Suppressor macrophage treated with lipopolysaccharide for 1 hour (primary cell): ENCODE data around the gene PAPPA.

ENCODE experiments used
- DNase-seq, 3 donors: peaks; one replicate each; pipeline ENCODE4 v3.0.0-alpha.2; 2020 to 2022

PAPPA gene

DNA sequence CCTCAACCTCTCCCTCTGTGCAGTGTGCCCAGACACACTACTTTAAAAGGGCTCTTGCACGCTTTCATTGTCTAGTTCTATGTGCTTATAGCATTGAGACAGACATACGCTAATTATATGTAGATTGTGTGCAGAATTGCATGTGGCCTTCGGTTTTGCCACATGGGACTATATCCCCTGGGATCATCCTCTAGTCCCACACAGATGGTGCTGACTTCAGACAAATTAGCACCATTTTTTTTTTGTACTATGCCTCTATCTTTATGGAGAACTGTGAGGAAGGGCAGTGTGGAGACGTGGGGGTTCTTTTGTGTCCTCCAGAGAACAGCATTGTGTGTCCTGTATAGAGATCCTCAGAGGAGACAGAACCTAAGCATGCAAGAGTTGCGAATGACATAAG lies 29.3 kb downstream of the PAPPA start:
- no peak for DNase-seq

DNA sequence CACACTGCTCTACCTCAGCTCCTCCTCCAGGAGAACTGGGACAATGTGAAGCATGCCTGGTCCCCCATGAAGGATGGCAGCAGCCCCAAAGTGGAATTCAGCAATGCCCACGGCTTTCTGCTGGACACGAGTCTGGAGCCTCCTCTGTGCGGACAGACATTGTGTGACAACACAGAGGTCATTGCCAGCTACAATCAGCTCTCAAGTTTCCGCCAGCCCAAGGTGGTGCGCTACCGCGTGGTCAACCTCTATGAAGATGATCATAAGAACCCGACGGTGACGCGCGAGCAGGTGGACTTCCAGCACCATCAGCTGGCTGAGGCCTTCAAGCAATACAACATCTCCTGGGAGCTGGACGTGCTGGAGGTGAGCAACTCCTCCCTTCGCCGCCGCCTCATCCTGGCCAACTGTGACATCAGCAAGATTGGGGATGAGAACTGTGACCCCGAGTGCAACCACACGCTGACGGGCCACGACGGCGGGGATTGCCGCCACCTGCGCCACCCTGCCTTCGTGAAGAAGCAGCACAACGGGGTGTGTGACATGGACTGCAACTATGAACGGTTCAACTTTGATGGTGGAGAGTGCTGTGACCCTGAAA lies 34.1 kb downstream of the PAPPA start:
- no peak for DNase-seq

DNA sequence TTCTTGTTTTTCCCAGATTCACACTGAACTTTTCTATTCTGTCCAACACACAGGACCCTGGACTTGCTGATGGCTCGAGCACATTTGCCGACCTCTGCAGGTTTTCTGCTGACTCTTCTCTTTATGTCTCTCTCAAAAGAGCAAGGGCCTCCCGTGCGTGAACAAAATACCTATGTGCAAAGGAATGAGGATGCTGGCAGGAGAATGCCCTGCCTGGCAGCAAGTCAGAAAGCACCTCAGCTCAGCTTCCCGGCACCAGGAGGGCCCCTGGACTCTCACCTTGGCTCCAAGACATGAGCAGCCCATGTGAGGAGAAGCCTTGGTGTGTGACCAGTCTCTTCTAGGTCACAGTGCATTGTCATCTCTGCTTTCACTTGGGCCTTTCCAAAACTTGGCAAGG lies 36.1 kb downstream of the PAPPA start:
- no peak for DNase-seq

DNA sequence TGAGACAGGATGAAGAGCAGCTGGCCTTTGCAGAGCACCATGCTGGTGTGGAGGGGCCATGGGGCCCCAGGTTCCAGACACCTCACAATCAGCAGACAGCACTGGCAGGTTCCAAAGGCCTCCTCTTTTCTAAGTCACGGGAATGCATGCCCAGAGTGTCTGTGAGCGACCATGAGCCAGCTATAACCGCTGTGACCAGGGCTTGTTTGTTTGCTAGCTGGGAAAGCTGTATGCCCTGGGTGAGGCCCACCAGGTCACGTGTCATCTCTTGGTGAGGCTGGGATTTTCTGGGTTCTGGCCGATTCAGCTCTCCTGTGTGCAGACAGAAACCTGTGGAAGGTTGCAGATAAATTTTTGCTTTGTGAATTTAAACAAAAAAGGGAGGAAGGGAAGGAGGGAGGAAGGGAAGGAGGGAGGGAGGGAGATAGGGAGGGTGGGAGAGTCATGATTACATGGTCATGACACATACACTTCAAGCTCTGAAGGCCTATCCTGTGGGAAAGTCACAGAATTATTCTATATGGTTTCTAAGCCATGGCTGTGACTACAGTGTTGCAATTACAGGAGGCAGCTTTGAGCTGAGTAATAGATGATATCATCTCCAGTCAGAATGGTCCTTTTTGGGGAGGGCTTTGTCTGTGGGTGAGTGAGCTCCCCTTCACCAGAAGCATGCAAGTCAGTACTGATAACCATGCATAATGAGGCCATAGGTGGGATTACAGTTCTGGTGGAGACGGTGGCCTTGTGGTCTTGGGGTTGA lies 37.2 kb downstream of the PAPPA start:
- DNase-seq: peak in 2 of 3 donors; percentile 2 to 19

DNA sequence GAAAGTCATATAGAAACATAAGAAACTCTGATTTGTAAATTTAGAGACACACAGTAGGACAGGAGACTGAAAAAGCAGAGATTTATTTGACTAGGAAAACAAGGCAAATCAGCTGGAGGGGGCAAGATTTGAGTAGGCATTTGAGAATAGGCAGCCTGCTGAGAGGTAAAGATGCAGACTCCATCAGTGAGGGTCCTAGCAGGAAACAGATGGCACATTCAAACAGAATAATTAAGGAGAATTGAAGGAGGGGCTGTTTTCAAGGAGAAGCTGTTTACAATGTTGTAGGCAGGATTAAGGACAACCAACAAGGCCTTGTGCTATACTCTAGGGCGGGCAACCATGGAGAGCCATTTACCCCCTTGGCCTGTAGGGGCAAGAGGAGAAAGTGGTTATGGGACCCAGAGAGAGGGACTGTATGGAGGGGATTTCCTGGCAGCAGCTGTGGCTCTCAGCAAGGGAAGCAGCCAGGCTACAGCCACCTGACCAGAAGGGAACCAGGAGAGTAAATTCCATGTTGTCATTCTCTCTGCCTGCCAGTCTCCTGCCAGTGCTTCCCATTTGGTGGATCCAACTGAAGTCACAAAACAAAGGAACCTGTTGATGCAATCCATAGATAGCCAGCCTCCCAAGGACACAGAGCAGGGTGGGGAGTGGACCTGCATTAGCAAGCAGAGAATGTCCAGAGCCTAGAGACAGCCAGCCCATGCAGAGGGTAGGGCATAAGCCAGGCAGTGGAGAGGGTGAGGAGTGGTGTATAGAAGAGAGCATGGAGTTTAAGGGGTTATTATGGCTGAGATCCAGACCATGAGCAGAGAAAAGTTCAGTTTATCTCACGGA lies 38.2 kb downstream of the PAPPA start:
- no peak for DNase-seq

DNA sequence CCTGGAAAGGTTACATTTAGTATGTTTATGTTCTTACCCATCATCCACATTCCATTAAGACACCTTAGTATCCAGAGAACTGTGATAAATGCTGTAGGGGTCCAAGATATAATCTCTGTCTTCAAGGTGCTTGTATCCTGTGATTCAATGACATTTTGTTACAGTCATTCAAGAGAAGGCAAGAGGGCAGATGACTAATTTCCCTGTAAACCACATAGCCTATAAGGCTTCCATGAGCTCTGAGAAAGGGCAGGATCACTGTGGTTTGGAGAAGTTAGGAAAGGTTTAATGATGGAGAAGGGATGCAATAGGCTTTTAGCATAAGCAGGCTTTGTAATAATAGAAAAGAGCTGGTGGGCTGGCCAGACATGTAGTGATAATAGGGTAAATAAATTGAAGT lies 40.0 kb downstream of the PAPPA start:
- DNase-seq: no peak

DNA sequence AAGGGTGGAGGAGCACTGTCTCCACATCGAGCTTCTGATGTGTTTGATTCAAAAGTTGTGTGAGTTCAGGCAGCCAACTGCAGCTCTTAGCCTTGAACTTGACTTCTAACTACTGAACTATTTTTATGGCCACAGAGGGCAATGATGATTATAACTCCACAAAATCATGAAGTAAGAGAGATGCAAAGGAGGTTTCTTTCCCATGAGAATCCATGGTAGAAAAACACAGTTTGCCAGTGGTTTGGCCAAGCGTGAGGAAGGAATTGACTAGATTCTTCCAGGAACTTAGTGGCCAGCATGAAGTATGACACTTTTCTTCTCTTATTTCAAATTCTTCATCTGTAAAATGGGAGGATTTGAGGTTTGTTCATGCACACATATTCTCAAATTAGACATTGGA lies 43.2 kb downstream of the PAPPA start:
- no peak for DNase-seq

DNA sequence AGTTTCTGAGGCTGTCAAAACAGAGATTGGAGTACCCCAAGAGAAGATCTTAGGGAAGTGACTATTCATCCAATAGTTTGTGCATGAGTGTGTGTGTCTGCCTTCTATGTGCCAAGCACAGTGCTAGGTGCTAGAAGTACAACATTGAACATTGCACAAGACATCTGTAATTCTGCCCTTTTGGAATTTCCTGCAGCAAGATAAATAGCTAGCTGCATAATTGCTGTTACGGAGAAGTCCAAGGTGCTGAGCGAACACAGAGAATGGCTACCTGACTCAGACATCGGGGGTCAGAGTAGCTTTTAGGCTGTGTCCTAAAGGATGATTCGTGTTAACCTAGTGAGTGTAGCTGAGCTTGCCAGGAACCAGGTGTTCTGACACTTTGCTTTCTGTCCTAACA lies 44.8 kb downstream of the PAPPA start:
- no peak for DNase-seq

DNA sequence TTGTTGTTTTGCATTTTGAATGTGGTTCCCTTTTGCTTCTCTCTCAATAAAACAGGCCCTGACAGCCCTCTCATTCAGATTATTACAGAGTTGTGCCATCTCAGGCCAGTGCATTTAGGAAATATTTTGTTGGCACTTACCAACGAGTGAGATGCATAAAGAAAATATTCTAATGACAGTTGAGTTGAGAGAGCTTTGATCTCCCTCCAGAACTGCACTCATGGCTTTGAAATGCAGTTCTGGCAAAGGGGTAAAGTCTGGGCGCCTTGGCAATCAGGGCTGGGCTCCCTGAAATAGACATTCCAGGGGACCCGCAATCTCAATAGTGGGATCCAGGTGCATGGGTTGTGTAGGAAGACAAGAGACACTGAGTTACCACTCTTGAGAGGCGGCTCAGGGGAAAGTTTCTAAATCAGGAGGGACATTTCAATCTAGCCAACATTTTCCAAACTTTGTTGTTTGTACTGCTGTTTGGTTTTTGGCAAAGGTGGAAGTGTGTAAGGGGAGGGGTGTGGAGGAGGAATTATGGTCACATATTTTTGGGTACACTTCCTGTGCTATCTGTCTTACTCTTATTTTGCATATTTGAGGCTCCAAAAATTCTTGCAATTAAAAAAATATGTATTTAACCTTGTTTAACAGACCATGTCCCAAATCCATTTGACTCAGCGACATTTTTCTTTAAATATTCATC lies 48.8 kb downstream of the PAPPA start:
- no peak for DNase-seq

DNA sequence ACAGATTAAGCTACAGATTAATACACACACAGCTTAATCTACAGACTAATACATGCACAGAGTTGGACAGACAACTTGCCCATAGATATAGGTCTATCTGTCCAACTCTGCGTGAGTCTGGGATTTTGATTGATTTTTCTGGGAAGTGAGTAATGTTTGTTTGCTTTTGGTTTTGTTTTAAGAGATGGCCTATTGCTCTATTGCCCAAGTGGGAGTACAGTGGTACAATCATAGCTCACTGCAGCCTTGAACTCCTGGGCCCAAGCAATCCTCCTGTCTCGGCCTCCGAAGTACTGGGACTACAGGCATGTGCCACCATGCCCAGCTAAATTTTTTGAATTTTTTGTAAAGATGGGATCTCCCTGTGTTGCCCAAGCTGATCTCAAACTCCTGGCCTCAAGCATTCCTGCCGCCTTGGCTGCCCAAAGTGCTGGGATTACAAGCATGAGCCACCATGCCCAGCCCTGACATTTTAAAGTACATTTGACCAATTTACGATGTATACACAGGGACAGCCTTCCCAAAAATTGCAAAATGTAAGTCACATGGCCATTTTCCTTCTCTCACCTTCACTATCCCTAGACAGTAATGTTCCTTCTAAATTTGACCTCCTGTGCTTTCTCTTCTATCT lies 50.8 kb downstream of the PAPPA start:
- DNase-seq: no peak

DNA sequence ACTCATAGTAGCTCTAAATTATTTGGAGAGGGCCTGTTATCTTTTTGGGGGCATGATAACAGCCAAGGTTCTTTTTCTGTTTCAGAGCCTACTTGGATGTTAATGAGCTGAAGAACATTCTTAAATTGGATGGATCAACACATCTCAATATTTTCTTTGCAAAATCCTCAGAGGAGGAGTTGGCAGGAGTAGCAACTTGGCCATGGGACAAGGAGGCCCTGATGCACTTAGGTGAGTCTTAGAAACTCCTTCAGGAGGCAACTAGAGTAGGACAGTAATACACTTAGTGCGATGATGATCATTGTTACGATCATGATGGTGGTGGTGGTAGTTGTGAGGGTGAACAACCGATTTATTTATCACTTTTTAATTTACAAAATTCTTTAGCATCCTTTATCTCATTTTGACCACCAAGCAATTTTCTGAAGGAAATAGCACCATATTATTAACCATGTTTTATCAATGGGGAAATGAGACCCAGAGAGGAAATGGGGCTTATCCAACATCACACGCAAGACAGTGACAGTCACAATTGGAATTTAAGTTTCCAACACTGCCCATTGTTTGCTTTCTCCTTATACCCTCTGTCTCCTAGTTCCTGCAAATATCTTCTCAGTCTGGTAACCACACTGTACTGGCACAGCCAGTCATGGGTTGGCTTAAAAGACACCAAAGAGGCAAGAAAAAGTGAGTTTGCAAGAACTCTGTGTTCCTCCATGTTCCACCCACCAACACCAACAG lies 54.0 kb downstream of the PAPPA start:
- no peak for DNase-seq

DNA sequence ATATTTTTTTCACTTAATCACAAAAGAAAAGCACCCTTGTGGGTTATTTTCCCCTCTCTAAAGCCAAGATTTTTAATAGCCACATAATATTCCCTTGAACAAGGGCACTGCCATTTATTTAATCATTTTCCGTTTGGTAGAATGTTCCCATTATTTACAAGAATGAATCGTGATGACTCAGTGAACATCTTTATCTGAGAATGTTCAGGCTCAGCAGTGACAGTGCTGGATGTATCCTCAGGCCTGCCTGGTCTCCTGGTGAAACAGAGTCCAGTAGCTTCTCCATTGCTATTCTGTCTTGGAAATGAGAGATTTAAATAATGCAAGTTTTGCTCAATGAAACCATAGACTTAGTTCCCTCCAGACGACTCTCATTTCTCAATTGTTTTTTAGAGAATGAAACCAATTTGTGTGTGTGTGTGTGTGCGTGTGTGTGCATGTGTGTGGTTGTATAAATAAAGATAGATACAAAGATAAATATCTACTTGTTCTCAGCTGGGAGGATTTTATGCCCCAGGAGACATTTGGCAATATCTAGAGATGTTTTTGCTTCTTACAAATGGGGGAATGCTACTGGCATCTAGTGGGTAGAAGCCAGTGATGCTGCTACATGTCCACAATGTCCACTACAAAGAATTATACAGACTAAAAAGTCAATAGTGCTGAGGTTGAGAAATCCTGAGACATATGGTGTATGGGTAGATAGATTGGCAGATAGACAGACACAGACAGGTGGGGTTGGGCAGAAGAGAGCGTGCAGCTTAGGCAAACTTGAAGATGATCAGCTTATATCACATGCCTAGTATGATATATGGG lies 55.0 kb downstream of the PAPPA start:
- DNase-seq: peak in 1 of 3 donors; percentile 5

DNA sequence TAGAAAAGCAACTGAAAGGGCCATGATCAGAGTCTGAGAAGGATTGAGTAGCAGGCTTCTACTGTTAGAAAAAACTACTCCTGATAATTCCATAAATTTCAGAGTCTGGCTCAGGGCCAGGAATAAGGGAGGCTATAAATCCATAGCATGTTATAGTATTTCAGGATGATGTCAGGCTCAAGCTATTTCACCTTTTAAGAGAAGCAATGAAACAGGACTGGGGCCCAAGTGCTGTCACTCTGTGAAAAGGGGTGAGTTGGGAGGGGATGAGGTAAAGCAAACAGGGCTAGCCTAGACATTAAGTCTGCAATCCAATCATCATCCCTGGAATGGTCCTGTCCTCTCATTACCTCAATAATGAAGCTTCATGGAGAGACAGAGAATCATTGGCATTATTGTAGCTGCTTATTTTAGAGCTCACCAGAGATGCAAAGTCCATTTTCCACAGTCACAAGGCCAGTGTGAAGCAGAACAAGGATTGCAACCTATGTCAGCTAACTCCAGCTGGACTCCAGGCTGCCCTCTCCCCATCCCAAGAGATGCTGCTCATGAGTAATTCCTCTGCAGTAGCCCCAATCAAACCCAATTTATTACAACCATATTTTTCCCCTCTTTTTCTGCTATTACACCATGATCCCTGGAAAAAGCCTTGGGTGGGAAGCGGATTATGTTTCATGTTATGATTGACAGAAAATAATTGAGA lies 56.0 kb downstream of the PAPPA start:
- no peak for DNase-seq

DNA sequence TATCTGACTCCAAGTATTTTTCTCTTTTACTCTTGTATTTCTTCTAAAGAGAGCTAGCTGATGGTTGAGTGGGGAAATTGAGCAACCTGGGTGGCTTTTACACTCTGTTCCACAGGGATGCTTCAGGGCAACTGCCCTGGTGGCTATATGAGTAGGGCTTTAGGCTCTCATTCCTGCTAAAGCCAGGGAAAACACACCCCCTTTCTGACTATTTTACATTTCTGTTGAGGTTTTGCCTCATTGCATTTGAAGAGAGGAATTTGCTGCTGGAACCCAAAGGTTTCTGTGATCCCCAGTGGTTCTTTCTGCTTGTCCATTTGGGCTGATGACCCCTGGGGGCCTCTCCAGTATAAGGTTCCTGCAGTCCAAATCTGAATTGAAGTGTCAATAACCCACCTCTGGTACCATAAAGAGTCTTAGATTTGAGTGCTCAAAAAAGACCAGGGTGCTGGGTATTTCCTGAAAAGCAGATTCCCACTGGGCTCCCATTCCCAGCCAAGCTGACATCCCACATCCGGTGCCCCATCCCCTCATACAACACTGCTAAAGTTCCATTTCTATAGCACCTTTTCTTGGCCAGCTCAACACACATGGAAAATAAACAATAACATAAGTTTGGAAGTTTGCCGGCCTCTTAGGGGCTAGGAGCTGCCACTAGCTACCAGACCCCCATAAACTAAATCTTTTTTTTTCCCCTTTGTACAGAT lies 59.5 kb downstream of the PAPPA start:
- DNase-seq: no peak

DNA sequence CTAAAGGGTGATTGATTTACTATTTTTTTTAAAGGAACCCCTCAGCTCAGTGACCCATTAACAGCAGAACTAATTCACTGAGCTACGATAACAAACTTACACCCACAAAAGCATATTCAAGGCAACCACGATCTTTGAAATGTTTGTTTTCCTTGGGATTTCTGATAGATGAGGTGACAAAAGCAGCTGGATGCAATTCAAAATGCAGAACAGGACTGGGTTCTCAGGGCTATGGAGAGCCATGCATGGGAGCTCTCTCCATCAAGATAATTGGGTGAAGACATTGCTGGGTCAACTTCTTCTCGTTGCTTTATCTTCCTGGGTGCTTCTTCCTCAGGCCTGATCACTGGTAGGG lies 60.1 kb downstream of the PAPPA start:
- DNase-seq: peak in 1 of 3 donors; percentile 1

DNA sequence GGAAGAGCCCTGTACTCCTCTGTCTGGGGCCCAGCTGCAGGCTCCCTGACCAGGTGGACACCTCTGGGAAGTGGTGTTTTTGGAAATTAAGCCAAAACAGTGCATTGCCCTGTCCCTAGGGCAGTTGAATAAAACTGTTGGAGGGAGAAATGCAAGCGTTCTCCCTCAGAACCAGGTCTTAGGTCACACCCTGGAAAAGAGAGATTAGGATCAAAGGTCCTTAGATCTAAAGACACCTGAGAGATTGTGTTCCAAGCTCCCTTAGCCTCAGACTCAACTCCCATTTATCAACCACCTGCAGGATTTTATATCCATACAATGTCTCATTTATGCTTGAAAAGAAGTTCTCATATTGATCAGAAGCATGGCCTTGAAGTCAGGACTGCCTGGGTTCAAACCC lies 64.8 kb downstream of the PAPPA start:
- DNase-seq: no peak

DNA sequence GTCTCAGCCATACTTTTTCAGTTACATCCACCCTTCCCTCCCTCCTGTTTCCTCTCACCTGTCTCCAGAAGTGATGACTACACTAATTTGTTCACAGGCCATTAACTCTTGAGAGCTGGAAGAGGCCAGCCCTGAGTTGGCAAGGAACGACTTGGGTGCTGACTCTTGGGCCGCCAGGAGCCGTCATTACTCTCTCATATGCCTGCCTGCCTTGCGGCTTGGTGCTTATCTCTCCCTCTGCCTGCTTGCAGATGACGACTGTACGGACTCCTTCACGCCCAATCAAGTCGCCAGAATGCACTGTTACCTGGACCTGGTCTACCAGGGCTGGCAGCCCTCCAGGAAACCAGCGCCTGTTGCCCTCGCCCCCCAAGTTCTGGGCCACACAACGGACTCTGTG lies 66.1 kb downstream of the PAPPA start:
- no peak for DNase-seq

DNA sequence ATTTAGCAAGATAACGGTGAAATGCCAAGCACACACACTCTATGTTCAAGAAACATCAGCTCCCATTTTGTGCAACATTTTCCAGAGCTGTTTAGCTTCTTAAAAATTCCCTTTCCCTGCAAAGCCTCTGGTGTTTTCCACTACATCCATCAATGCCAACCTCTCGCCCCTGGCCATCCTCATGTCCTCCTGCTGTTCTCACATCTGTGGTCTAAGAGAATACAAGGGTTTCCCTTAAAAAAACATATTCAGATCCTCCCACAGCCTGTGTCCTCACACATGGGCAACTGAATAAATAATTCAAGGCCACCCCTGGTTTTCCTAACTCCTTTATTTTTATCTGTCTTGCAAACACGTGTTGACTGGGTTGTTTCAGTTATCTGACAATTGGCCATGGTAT lies 70.3 kb downstream of the PAPPA start:
- DNase-seq: no peak

DNA sequence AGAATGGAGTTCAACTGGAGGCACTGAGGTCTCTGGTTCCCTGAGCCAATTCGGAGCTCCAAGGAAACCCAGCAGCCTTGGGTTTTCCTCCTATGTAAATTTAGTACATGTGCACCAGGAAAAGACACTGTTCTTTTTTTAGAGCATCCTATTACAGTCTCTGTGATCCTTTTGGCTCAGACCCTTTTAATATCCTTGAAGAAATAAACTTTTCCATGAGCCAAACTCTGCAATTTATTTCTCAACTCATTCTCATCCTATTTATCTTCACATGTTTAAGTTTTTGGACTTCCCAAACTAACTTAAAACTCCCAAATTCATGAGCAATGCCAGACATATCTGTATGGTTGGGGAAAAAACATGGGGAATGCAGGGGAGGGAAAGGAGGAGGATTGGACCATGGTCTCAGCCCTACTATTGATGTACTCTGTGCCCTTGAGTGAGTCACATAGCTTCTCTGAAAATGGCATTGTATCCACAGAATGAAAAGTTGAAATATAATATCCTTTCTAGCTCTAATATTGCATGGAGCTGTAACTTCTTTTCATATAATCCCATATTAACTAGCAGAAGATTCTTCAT lies 76.6 kb downstream of the PAPPA start:
- no peak for DNase-seq
